K562 (cell line): ENCODE data around the gene RCHY1. TPM values are rescaled to one million over a fixed set of nuclear protein-coding genes. Genes with fewer than 3 reads are reported as not detected.

ENCODE experiments used
- AFF4 ChIP-seq: sonication (generic); formaldehyde crosslinking; IDR thresholded peaks from 2 replicates; pipeline ENCODE4 v1.8.0; 2023; ENCODE audit warnings: mild to moderate bottlenecking, missing genetic modification reagents
- ARNT ChIP-seq, 2 experiments: fragments of 450-650 bp; IDR thresholded peaks; 2 replicates each; pipeline ENCODE4 v1.6.1; 2016; ENCODE audit warnings: mild to moderate bottlenecking in 1 of 2
- COPS2 ChIP-seq: fragments of 450-650 bp; conservative IDR thresholded peaks from 2 replicates; pipeline ENCODE4 v1.6.1; 2016; ENCODE audit warnings: mild to moderate bottlenecking, moderate library complexity
- EGR1 ChIP-seq: fragments of 450-650 bp; conservative IDR thresholded peaks from 2 replicates; pipeline ENCODE4 v1.6.1; 2017; ENCODE audit warnings: mild to moderate bottlenecking
- KDM1A ChIP-seq, 2 experiments: fragments of 450-650 bp; IDR thresholded peaks; 2 replicates each; pipeline ENCODE4 v1.6.1; 2016; ENCODE audit warnings: mild to moderate bottlenecking in 2 of 2
- KHSRP ChIP-seq: fragments of 450-650 bp; IDR thresholded peaks from 2 replicates; pipeline ENCODE4 v1.6.1; 2017
- LARP7 ChIP-seq: fragments of 450-650 bp; IDR thresholded peaks from 2 replicates; pipeline ENCODE4 v1.6.1; 2016
- PCBP2 ChIP-seq: fragments of 200-400 bp; formaldehyde crosslinking; IDR thresholded peaks from 2 replicates; pipeline ENCODE4 v1.6.1; 2018; ENCODE audit warnings: low read length, low read depth, mild to moderate bottlenecking, moderate library complexity; ENCODE audit not compliant: poor library complexity, severe bottlenecking
- PHF21A ChIP-seq: fragments of 450-650 bp; IDR thresholded peaks from 2 replicates; pipeline ENCODE4 v1.6.1; 2017; ENCODE audit warnings: low read depth, borderline replicate concordance
- PRPF4 ChIP-seq: fragments of 200-400 bp; formaldehyde crosslinking; IDR thresholded peaks from one replicate; pipeline ENCODE4 v1.6.1; 2017; ENCODE audit warnings: low read length, low read depth, mild to moderate bottlenecking; ENCODE audit not compliant: insufficient read depth, poor library complexity, severe bottlenecking
- RAD51 ChIP-seq: fragments of 450-650 bp; IDR thresholded peaks from 2 replicates; pipeline ENCODE4 v1.7.1; 2016; ENCODE audit warnings: low read depth, mild to moderate bottlenecking, borderline replicate concordance
- SIN3A ChIP-seq, 2 experiments: fragments of 150-350 bp in 1 of 2; IDR thresholded peaks; 2 replicates each; pipeline ENCODE4 v1.6.1; 2011 to 2016; ENCODE audit warnings: borderline replicate concordance in 2 of 2, low read depth in 2 of 2, low read length in 2 of 2, mild to moderate bottlenecking in 2 of 2, moderate library complexity in 2 of 2; ENCODE audit not compliant: control insufficient read depth in 1 of 2
- STAT6 ChIP-seq: sonication (generic); formaldehyde crosslinking; IDR thresholded peaks from 2 replicates; pipeline ENCODE4 v1.8.1; 2023; ENCODE audit warnings: mild to moderate bottlenecking, missing genetic modification reagents
- TAL1 ChIP-seq: fragments of 450-650 bp; IDR thresholded peaks from 2 replicates; pipeline ENCODE4 v1.6.1; 2016; ENCODE audit warnings: mild to moderate bottlenecking
- TCF7 ChIP-seq: sonication (generic); IDR thresholded peaks from 2 replicates; pipeline ENCODE4 v1.6.1; 2016; ENCODE audit warnings: antibody characterized with exemption, borderline replicate concordance
- TEAD1 ChIP-seq, 2 experiments: fragments of 450-650 bp in 1 of 2; sonication (generic) in 1 of 2; formaldehyde crosslinking; IDR thresholded peaks; 2 replicates each; pipeline versions ENCODE4 v1.4.0 to v1.8.0; 2020 to 2022; ENCODE audit warnings: mild to moderate bottlenecking in 2 of 2, missing genetic modification reagents in 1 of 2
- THRB ChIP-seq: fragments of 450-650 bp; formaldehyde crosslinking; conservative IDR thresholded peaks from 2 replicates; pipeline ENCODE4 v1.4.0; 2022; ENCODE audit warnings: mild to moderate bottlenecking, missing genetic modification characterization
- ZNF395 ChIP-seq: fragments of 200-800 bp; sonication (Bioruptor generic); IDR thresholded peaks from 2 replicates; pipeline ENCODE4 v1.6.1; 2017; ENCODE audit warnings: missing genetic modification characterization, missing compliant biosample characterization
- ZNF778 ChIP-seq: fragments of 450-650 bp; formaldehyde crosslinking; IDR thresholded peaks from 2 replicates; pipeline ENCODE4 v1.4.0; 2020; ENCODE audit warnings: mild to moderate bottlenecking, moderate library complexity
- polyA plus RNA-seq, 8 experiments: library from polyadenylated mRNA; depleted of rRNA in 4 of 8; stranded (reverse) in 5 of 8; unstranded in 3 of 8; fragments of >200 nt; fragmentation: Nextera tagmentation in 2 of 8; fragmentation: Illumina TruSeq in 1 of 8; extraction: Ambion mirVana in 2 of 8; extraction: Trizol in 1 of 8; gene quantifications; 2 replicates each; pipeline versions ENCODE4 v1.2.1 to v1.2.3, GENCODE V29; 2011 to 2014; ENCODE audit warnings: inconsistent platforms in 1 of 8, missing spikeins in 1 of 8
- total RNA-seq, 7 experiments: library from RNA; depleted of rRNA in 6 of 7; stranded (reverse); fragments of >200 nt in 6 of 7; fragmentation: Illumina TruSeq in 2 of 7; extraction: Trizol in 2 of 7; gene quantifications; 2 replicates each; pipeline versions ENCODE4 v1.2.1 to v1.2.3, GENCODE V29; 2011 to 2021; ENCODE audit warnings: low replicate concordance in 1 of 7

RCHY1 gene
- total and polyA plus RNA-seq, 9 of the 15 experiments (the other 6 are each of a cell fraction or from before 2014, with no cell fraction given): 27.3 to 85.1 (median 45.9) TPM

- TF ChIP-seq THRB (CRISPR knock-in tag): no peak
- TF ChIP-seq KDM1A (IDR thresholded peaks at IDR 0.05): peak; percentile 90 to 91
- peak in 1 of 2 experiments; percentile 83; a peak in 1 of 4 replicates for TF ChIP-seq ARNT (IDR thresholded peaks at IDR 0.05)
- TF ChIP-seq KHSRP: peak; percentile 53; the same call in 1 of the 2 replicates
- peak; percentile 74 to 77; a peak in 3 of 4 replicates for TF ChIP-seq TEAD1 (CRISPR knock-in tag; IDR thresholded peaks at IDR 0.05)
- no peak for TF ChIP-seq RAD51
- no peak for TF ChIP-seq ZNF778
- no peak for TF ChIP-seq TCF7
- TF ChIP-seq SIN3A (IDR thresholded peaks at IDR 0.05; ENCODE audit: borderline replicate concordance in 2 of 2, control insufficient read depth in 1 of 2, low read depth in 2 of 2, low read length in 2 of 2): peak; percentile 26 to 83; a peak in 1 of 4 replicates
- no peak for TF ChIP-seq COPS2
- TF ChIP-seq PRPF4: no peak
- TF ChIP-seq PCBP2: no peak
- no peak for TF ChIP-seq ZNF395 (CRISPR knock-in tag)
- TF ChIP-seq LARP7: no peak
- TF ChIP-seq AFF4 (CRISPR knock-in tag): no peak
- TF ChIP-seq PHF21A: no peak
- peak; percentile 88 for TF ChIP-seq TAL1
- TF ChIP-seq EGR1: no peak
- no peak for TF ChIP-seq STAT6
Observed at GRCh38 chr4:75512386-75513211, 1.6 kb downstream of the RCHY1 start (continued).
